Glomerular visceral epithelial cell (primary cell): ENCODE measurements around the gene ANXA4.

ENCODE experiments used
- DNase-seq: peaks from one replicate; pipeline ENCODE4 v3.0.0-alpha.2; 2016; ENCODE audit errors: extremely low spot score

The ANXA4 gene

GRCh38 chr2:69804416-69804815, 62.5 kb downstream of the ANXA4 start:
- DNase-seq: no peak

GRCh38 chr2:69805887-69806286, 64.0 kb downstream of the ANXA4 start:
- no peak for DNase-seq

GRCh38 chr2:69807821-69808540, 66.0 kb downstream of the ANXA4 start:
- DNase-seq: no peak

- no peak for DNase-seq
Observed at GRCh38 chr2:69810550-69810949, 68.6 kb downstream of the ANXA4 start.

GRCh38 chr2:69811018-69811417, 69.1 kb downstream of the ANXA4 start:
- no peak for DNase-seq

- DNase-seq: no peak
Observed at GRCh38 chr2:69811591-69811990, 69.7 kb downstream of the ANXA4 start.

- no peak for DNase-seq
Observed at GRCh38 chr2:69815717-69816116, 73.8 kb downstream of the ANXA4 start.

GRCh38 chr2:69816923-69817542, 75.1 kb downstream of the ANXA4 start:
- peak; percentile 78 for DNase-seq

GRCh38 chr2:69817729-69818501, 76.0 kb downstream of the ANXA4 start:
- no peak for DNase-seq

- DNase-seq: no peak
Observed at GRCh38 chr2:69827796-69828540, 86.0 kb downstream of the ANXA4 start.

- DNase-seq: no peak
Observed at GRCh38 chr2:69828938-69829255, 87.0 kb downstream of the ANXA4 start.

- DNase-seq: peak; percentile 95
Observed at GRCh38 chr2:69829256-69830044, 87.5 kb downstream of the ANXA4 start, which contains the start of gene GMCL1. GMCL1 (plus strand) TSS chr2:69829660; CDS start chr2:69829893, 233 bp downstream.

- DNase-seq: peak; percentile 49
Observed at GRCh38 chr2:69830045-69830905, 88.3 kb downstream of the ANXA4 start.

- peak; percentile 3 for DNase-seq
Observed at GRCh38 chr2:69830906-69831241, 88.9 kb downstream of the ANXA4 start.

GRCh38 chr2:69831354-69831905, 89.5 kb downstream of the ANXA4 start:
- DNase-seq: peak; percentile 62

- DNase-seq: no peak
Observed at GRCh38 chr2:69833752-69834151, 91.8 kb downstream of the ANXA4 start.

GRCh38 chr2:69835666-69836065, 93.7 kb downstream of the ANXA4 start:
- no peak for DNase-seq

- no peak for DNase-seq
Observed at GRCh38 chr2:69836316-69836715, 94.4 kb downstream of the ANXA4 start.

- no peak for DNase-seq
Observed at GRCh38 chr2:69837533-69837932, 95.6 kb downstream of the ANXA4 start.

- no peak for DNase-seq
Observed at GRCh38 chr2:69843993-69844392, 102.1 kb downstream of the ANXA4 start.
